Measurements from ENCODE around the gene ARL16.

Gene ARL16, protein sequence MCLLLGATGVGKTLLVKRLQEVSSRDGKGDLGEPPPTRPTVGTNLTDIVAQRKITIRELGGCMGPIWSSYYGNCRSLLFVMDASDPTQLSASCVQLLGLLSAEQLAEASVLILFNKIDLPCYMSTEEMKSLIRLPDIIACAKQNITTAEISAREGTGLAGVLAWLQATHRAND

DNA sequence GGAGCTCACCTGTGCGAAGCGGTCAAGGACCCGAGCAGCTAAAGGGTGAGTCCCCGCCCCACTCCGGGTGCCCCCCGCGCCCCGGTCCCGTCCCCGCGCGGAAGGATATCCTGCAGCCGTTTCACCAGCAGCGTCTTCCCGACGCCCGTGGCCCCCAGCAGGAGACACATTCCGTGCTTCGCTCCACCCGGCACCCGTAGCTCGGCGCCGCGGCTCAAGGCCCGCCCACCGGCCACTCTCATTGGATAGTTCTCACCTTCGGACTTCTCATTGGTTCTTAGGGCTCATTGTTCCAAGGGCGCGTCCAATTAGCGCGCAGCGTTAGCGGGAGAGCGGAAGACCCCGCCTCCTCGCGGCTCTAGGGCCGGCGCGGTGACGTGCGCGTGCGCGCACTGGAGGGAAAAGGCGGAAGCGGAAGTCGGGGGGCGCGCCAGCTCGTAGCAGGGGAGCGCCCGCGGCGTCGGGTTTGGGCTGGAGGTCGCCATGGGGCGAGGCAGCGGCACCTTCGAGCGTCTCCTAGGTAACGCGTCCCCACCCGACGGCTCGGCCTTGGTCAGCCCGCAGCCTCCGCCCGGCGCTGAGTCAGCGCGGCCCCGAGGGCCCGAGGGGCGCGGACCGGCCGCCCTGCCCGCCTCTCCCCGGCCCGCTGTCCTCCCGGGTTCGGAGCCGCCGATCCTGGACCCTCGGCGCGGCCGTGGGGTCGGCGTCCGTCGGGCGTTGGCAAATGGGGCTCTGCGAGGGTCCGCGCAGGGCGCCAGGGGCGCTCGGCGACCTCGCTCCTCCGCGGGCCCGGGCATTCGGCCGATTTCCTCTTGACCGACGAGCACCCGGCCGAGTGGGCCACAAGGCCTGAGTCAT is at the start of gene ARL16, which contains the start of gene HGS:
Gene ARL16 (minus strand): TSS at position 214 of the 858 bp plus-strand sequence. CDS start 44 bp downstream, at position 170.
Gene HGS (plus strand): TSS at position 428 of the 858 bp plus-strand sequence. CDS start 56 bp downstream, at position 484.
- DNase-seq = peak; percentile 84

DNA sequence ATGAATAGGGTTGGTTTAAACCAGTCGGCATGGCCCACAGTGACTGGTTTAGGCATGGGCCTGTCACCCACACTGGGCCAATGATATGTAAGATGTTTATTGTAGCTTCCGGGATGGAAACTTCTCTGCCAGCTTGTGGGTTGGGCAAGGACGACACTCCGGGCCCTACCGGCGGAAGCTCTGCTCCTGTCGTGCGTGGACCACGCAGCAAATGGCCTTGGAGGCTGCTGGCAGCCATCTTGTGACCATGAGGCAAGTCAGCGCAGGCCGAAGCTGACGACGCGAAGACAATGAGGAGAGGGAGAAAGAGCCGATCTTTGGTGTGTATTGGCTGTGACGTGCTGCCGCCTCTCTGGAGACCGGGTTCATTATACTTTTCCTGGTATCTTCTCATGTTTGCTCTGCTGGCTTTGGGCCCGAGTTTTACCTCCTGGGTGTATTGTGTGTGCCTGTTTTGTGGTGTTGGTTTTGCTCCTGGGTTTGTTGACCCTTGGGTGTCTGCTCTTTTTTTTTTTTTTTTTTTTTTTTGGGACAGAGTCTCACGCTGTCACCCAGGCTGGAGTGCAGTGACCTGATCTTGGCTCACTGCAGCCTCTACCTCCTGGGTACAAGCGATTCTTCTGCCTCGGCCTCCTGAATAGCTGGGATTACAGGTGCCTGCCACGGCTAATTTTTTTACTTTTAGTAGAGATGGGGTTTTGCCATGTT is 43.9 kb upstream of the ARL16 start:
- DNase-seq = no peak

DNA sequence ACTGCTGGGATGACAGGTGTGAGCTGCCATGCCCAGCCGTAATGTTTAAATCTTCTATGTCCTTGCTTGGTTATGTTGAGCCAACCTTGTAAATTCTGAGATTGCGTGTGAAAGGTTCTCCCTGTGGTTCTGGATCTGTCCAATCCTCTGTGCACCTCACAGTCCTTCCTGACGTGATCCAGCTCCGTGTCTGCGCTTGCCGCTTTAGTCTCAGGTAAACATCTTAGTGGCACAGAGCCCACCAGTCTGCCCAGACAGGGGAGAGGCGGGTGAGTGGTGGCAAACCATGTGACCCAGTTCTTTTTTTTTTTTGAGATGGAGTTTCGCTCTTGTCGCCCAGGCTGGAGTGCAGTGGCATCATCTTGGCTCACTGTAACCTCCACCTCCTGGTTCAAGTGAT is 42.4 kb upstream of the ARL16 start:
- no peak for DNase-seq

DNA sequence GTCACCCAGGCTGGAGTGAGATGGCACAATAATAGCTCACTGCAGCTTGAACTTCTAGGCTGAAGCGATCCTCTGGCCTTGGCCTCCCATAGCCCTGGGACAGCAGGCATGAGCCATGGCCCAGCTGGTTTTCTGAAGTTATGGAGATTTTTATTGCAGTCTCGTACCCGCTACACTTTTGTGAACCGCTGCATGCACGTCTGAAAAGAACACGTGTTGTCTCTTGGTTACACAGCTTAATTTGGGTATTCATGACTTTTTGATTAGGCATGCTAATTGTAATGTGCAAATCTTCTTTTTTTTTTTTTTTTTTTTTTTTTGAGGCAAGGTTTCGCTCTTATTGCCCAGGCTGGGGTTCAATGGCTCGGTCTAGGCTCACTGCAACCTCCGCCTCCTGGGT is 41.8 kb upstream of the ARL16 start:
- DNase-seq = no peak

DNA sequence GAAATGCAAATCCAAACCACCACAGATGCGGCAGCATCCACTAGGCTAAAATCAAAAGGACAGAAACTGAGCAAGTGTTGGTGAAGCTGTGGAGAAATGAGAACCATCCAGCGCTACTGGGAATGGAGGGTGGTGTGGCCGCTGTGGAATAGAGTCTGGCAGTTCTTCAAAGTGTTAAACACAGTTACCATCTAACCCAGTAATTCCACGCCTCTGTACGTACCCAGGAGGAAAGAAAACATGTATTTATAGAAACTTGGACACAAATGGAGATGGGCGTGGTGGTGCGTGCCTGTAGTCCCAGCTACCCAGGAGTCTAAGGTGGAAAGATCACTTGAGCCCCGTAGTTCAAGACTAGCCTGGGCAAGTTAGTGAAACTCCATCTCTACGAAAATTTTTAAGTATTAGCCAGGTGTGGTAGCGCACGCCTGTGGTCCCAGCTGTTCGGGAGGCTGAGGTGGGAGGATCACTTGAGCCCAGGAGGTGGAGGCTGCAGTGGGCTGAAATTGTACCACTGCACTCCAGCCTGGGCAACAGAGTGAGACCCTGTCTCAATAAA is 40.1 kb upstream of the ARL16 start:
- DNase-seq = no peak

DNA sequence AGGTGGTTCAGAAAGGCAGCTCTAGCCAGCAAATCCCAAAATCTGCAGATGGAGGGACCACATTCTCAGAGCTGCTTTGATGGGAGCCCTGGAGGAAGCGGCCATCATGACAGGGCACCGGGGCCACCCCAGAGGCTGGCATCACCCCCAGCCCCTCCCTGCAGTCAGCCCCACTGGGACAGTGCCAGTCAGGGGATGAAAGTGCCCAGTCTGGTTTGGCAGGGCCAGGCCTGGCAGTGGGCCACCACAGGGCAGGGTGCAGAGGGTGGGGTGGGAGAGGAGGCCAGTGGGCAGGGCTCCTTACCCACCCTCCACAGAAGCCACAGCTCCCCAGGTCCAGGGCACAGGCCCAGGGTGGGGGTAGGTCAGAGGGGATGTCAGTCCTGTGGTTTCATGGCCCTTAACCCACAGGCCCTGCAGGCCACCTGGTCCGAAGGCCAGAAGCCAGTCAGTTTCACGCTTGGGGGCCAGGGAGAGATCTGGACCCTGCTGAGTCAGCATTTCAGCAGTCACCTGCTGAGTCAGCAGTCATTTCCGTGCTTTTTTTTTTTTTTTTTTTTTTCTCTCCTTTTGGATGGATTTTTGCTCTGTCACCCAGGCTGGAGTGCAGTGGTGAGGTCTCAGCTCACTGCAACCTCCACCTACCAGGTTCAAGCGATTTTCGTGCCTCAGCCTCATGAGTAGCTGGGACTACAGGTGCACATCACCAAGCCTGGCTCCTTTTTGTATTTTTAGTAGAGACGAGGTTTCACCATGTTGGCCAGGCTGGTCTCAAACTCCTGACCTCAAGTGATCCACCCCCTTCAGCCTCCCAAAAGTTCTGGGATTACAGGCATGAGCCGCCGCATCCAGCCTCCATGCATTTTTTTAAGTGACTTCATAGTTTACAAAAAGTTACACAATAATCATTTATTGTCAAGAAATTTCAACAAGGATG is 38.9 kb upstream of the ARL16 start:
- no peak for DNase-seq

DNA sequence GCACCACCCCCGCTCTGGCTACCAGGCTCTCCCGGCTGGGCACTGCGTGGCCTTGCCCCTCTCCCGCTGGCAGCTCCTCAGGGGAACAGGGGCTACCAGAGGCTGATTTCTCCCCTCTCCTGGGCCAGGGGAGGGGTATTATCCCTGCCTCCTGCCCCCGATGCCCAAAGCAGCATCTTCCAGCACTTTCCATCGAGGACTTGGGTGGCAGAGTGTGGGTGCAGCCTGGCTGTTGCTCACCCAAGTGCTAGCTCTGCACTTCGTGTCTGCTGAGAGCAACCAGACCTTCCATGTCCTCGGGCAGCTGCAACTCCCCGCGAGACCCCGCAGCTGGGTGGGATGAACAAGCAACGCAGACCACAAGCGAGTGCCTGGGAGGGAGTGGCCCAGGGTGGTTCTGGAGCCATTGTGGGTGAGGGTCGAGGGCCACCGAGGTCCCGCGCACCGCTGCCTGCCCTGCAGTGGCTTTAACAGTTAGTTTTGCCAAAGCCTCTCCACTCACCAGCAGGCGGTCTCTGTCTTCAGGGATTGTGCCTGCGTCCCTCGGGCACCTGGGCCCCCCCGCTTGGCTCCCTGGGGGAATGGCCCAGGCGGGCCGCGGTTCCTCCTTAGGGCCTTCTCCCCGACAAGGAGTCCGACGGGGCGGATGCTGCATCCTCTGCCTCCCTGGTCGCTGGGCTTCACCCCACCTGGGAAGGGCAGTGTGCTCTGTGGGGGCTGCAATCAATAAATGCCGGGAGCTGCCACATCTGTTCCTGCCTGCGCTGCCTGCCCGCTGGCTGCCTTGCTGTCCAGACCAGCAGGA is 36.9 kb upstream of the ARL16 start:
- no peak for DNase-seq

DNA sequence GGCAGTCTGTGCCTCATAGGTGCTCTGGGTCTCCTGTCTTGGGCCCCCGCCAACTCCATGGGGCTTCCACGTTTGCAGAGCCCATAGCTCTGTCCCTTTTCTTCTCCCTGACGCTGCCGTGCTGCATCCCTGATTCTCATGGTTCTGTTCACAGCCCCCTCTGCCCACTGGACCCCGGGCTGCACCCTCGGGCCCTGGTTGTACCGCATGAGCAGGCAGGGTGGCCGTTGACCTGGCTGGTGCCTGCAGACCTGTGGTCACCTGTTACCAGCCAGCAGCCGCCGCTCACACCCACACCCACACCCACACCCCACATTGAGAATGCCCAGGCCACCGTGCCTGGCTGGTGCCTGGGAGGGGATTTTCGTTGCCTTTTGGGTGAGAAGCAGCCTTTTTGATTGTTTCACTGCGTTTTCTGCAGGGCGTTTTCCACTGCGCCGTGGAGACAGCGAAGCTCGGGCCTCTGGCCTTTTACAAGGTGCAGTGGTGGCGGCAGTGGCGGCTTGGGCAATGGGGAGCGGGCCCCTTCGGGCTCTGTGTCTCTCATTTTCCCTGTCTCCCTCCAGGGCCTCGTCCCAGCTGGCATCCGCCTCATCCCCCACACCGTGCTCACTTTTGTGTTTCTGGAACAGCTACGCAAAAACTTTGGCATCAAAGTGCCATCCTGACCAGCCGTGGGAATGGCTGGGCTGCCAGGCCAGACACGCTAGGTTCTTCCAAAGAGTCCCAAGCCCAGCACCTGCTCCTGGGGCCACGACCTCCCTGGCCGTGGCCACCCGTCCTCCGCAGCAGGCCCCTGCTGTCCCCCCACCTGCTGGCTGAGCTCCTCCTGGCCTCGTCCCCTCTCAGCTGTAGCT is 36.0 kb upstream of the ARL16 start:
- DNase-seq = no peak

DNA sequence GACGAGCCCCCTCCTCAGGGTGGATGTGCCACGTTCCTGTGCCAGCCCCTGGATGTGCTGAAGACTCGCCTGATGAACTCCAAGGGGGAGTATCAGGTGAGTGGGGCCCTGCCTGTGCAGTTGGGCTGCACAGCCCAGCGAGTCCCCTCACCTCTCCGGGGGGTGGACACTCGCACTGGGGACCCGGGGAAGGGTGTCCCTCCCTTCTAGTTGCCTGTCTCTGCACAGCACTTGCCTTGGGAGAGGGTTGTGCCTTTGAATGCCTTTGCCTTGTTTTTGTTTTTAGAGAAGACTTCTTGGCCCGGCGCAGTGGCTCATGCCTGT is 34.1 kb upstream of the ARL16 start:
- DNase-seq = no peak

DNA sequence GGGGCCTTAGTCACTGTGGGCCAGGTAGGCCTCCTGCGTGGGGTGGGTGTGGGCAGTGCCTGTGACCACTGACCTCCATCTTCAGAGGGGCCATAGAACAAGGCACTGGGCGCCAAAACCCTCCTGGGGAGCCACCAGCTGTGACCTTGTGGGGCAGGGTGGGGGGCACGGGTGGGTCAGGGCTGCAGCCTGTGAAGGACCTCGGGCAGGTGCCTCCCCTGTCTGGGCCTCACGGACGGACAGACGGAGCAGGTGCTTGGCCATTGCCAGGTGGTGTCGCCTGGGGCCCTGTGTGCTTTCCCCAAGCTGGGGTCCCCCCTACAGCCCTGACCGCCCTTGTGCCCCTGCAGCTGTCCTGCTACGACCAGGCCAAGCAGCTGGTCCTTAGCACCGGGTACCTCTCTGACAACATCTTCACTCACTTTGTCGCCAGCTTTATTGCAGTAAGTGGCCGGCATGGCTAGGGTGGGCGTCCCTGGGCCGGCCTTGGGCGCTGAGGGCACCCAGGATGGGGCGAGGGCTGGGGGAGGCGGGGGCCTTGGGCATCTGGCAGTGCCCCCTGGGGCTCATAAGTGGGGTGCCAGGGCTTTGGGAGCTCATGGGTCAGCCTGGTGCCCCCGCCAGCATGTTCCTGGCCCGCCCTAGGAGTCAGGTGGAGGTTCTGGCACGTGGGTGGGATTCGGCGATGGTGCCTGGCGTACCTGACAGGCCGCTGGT is 33.6 kb upstream of the ARL16 start:
- DNase-seq = no peak

DNA sequence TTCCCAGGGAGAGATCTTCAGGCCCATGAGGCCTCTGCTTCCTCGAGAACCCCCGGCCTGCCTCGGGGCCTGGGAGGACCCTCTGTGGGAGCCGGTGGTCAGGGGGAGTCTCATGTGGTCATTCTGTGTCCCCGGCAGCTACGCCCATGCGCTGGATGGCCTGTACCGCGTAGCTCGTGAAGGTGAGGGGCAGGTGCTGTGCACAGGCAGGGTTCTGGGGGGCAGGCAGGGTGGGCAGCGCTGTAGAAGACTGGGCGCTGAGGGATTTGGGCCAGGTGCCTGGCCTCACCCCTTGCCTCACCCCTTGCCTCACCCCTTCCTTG is 33.0 kb upstream of the ARL16 start:
- DNase-seq = no peak

DNA sequence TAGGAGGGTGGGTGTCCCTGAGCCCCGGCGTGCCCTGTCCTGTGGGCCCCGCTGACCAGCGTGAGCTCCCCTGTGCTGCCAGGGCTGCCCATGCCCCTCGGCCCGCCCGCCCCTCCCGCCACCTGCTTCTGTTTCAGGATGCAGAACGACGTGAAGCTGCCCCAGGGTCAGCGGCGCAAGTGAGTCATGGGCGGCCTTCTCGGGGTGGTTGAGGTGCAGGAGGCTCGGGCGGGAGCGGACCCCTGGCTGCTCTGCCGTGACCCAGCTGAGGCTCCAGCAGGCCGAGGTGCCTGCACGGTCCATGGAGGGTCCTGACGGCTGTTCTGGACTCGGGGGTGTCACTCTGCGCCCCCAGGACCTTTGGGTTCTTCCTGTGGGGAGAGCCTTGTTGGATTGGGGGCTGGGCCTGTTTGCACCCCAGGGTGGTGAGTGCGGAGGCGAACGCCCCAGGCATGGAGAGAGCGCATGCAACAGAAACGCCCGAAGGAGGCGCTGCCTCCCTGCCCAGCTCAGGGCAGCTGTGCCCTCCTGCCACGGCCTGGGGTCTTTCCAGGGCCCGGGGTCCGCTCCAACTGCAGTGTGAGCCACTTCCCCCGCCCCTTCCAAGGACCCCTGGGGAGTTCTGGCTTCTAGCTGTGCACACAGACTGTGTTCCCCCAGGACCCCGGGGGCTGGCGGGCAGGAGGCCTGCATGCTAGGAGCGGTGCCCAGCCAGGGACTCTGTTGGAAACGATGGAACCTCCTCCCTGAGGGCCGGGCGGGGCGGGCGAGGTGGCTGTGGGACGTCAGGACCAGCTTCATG is 32.5 kb upstream of the ARL16 start:
- no peak for DNase-seq

DNA sequence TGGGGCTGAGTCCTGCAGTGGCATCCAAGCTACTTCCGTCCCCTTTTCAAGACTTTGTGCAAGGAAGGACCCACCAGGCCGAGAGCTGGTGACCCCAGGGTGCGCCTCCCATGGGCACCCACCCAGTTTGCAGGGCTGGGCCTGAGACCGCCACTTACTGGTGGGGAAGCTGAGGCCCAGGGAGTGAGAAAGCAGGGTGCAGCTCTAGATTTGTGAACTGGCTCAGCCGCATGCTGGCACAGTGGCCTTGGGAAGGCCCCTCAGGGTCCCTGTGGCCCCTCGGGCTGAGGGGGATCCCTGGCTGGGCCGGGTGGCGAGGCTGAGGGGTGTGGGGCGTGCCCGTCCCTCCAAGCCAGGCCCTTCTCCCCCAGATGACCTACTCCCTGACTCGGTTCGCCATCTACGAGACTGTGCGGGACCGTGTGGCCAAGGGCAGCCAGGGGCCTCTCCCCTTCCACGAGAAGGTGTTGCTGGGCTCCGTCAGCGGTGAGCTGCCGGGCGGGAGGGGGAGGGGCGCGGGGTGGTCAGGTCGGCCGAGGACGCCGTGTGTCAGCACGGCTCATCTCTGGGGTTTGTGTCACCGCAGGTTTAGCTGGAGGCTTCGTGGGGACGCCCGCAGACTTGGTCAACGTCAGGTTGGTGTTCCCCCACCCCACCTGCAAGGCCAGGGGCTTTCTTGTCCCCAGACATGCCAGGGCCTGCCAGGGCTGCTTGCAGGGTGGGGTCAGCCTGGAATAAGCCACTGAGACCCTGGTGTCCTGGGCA is 31.7 kb upstream of the ARL16 start:
- no peak for DNase-seq

DNA sequence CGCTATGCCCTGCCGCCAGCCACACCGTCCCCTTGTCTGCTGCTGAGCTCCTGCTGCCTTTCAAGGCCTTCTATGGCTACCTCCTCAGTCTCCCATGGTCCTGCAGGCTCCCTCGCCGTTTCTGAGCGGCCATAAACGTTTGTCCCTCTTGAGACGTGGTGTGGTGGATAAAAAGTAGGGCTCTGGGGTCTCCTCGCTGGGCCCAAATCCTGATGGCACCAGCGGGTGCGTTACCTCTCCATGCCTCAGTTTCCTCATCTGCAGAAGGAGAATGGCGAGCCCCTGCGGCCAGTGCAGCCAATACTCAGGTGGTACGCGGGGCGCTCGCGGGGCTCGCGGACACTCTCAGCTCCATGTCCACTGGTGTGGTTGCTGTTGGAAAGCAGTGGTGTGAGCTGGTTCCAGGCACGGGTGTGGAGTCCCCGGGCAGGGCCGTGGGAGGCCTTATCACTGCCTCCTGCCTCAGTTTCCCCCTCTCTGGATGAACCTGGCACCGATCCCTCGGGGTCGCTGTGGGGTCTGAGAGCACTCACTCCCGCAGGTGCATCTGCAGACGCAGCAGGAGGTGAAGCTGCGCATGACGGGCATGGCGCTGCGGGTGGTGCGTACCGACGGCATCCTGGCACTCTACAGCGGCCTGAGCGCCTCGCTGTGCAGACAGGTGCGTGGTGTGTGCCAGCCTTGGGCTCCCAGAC is 31.0 kb upstream of the ARL16 start:
- DNase-seq = no peak

DNA sequence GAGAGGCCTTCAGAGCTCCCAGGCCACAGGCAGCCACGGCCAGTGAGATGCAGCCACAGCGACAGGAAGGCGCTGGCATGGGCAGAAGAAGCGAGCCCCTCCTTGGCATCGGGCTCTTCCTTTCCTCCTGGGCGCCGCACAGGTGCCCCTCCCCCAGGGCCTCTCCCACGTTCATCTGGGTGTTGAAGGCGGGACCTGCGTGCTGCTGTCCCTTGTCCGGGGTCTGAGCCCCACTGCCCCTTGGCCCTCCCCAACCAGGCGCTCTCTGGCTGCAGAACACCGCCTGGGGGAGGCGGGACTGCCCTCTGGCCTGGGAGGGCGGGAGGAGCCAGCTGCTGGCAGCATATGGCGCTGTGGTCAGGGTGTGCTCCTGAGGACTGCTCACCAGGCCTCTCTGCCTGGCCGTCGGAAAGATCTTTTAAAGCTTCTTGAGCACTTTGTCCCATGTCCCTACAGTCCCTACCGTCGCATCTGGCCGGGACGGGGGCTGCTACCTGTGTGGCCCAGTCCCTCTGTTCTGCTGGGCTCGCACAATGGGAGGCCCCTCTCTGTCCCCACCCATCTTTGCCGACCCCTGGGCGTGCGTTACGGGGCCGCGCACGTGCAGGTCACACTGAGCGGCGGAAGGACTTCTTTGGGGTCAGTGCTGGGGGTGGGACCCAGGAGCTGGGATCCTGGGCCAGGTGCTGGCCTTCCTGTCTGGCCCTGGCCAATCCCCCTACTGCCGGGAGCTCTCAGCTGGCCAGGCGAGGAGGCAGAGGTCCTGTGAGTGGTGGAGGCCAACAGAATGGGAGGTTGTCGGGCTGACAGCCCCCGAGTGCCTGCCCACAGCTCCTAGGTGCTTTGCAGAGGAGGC is 30.2 kb upstream of the ARL16 start:
- DNase-seq = no peak

DNA sequence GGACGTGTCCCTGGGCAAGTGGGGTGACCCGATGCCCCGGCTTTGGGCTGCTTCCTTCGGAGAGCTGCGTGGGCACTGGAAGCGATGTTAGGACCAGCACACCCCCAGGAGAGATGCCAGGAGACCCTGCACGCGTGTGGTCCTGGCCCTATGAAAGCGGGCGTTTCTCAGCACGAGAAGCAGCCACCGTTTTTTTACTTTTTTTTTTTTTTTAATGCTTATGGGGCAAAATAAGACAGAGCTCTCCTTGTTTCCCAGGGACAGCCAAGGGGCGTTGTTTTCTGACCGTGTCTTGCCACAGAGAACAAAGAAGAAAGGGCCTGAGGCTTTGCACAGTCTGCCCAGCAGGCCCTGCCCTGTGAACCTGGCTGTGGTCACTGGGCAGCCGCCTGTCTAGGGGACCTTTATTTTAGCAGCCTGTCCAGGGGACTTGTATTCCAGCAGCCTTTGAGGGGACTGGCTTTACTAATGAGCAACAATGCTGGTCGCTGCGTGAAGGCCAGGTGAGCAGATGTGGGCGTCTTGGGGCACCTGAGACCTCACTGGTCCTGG is 29.5 kb upstream of the ARL16 start:
- DNase-seq = no peak
